LoVo (cell line): ENCODE results near the gene TCF12.
"Not testable (repeated sequence)": the region's sequence is repeated elsewhere in the genome, so short reads cannot be mapped to it uniquely, and the experiment has no call there.

Experiments
- DNase-seq: peaks from one replicate; pipeline ENCODE4 v3.0.0-alpha.2; 2016; ENCODE audit warnings: low spot score

The TCF12 gene

GRCh38 chr15:56916825-56917477 lies 1.5 kb upstream of the TCF12 start:
- DNase-seq = no peak

- DNase-seq = no peak
Measured at GRCh38 chr15:56917652-56918045, 795 bp upstream of the TCF12 start.

GRCh38 chr15:56919031-56919608 lies 676 bp downstream of the TCF12 start:
- peak; percentile 62 for DNase-seq

- DNase-seq = peak; percentile 30
Measured at GRCh38 chr15:56919609-56920366, 1.3 kb downstream of the TCF12 start.

GRCh38 chr15:56920367-56920627 lies 1.9 kb downstream of the TCF12 start:
- DNase-seq = no peak

GRCh38 chr15:56923174-56923591 lies 4.7 kb downstream of the TCF12 start:
- peak; percentile 52 for DNase-seq

- no peak for DNase-seq
Measured at GRCh38 chr15:56927816-56928215, 9.4 kb downstream of the TCF12 start.

- DNase-seq = peak; percentile 80
Measured at GRCh38 chr15:56929399-56929798, 11.0 kb downstream of the TCF12 start.

GRCh38 chr15:56929933-56930332 lies 11.5 kb downstream of the TCF12 start:
- DNase-seq = peak; percentile 40

- DNase-seq = no peak
Measured at GRCh38 chr15:56930669-56931313, 12.3 kb downstream of the TCF12 start.

- DNase-seq = peak; percentile 65
Measured at GRCh38 chr15:56931639-56932508, 13.4 kb downstream of the TCF12 start.

- not testable (repeated sequence) for DNase-seq
Measured at GRCh38 chr15:56932509-56932868, 14.0 kb downstream of the TCF12 start.

- no peak for DNase-seq
Measured at GRCh38 chr15:56933410-56933809, 15.0 kb downstream of the TCF12 start.

- DNase-seq = no peak
Measured at GRCh38 chr15:56933811-56934210, 15.4 kb downstream of the TCF12 start.

- DNase-seq = no peak
Measured at GRCh38 chr15:56934269-56934668, 15.8 kb downstream of the TCF12 start.

GRCh38 chr15:56936929-56937328 lies 18.5 kb downstream of the TCF12 start:
- DNase-seq = no peak

- no peak for DNase-seq
Measured at GRCh38 chr15:56939257-56939656, 20.8 kb downstream of the TCF12 start.

GRCh38 chr15:56940388-56940787 lies 21.9 kb downstream of the TCF12 start:
- no peak for DNase-seq

GRCh38 chr15:56942118-56942517 lies 23.7 kb downstream of the TCF12 start:
- DNase-seq = no peak

- DNase-seq = no peak
Measured at GRCh38 chr15:56943403-56943802, 25.0 kb downstream of the TCF12 start.

- no peak for DNase-seq
Measured at GRCh38 chr15:56944485-56944884, 26.0 kb downstream of the TCF12 start.

GRCh38 chr15:56946150-56946549 lies 27.7 kb downstream of the TCF12 start:
- DNase-seq = no peak
